Right lobe of liver (tissue), 6 donors: ENCODE results near the gene TRIM60. TPM values are rescaled to one million over a fixed set of nuclear protein-coding genes. Genes with fewer than 3 reads are reported as not detected.

Experiments
- ATAC-seq, 4 donors: fragments of 200-7000 bp; cut with Tn5 transposase; one replicate each; pipeline ENCODE4 v1.9.1; 2020; ENCODE audit warnings: mild to moderate bottlenecking in 4 of 4, moderate library complexity in 4 of 4
- DNase-seq, 3 donors: peaks; one replicate each; pipeline ENCODE4 v3.0.0-alpha.2; 2020
- H3K27ac ChIP-seq, 3 donors: fragments of 200-600 bp; one replicate each; pipeline ENCODE4 v1.8.0; 2022
- H3K27me3 ChIP-seq, 2 donors: fragments of 200-600 bp; one replicate each; pipeline ENCODE4 v1.8.0; 2022
- H3K36me3 ChIP-seq, 4 donors: fragments of 200-600 bp; sonication (generic) in 1 of 4; one replicate each; pipeline versions ENCODE4 v1.5.1 to v1.8.0; 2017 to 2022; ENCODE audit warnings: control low read depth in 1 of 4
- H3K4me1 ChIP-seq, 4 donors: fragments of 200-600 bp; sonication (generic) in 1 of 4; one replicate each; pipeline versions ENCODE4 v1.5.1 to v1.8.0; 2017 to 2022; ENCODE audit warnings: control low read depth in 1 of 4
- H3K4me3 ChIP-seq, 3 donors: fragments of 200-600 bp; one replicate each; pipeline ENCODE4 v1.8.0; 2022
- H3K9me3 ChIP-seq, 4 donors: fragments of 200-600 bp; sonication (generic) in 1 of 4; one replicate each; pipeline versions ENCODE4 v1.5.1 to v1.8.0; 2017 to 2022; ENCODE audit warnings: control low read depth in 1 of 4
- POLR2A ChIP-seq: fragments of 450-650 bp; IDR thresholded peaks from one replicate; pipeline ENCODE4 v1.6.1; 2017; ENCODE audit warnings: antibody characterized with exemption, mild to moderate bottlenecking
- WGBS: methylation state at CpG from one replicate; pipeline ENCODE4 v1.1.6; 2018; ENCODE audit warnings: low coverage, low lambda C conversion rate; ENCODE audit not compliant: insufficient coverage; ENCODE audit errors: missing lambda C conversion rate; 5-methylcytosine and 5-hydroxymethylcytosine counted together
- intact Hi-C, 2 donors: fragments of 100-400 bp; cut with DNase I; formaldehyde crosslinking; loops; one replicate each; pipeline versions ENCODE4 v1.11.2 to v1.14.1; 2022
- small RNA-seq, 2 experiments: library from RNA; depleted of rRNA; stranded (forward); fragments of <200 nt; gene quantifications; one replicate each; pipeline ENCODE3, GENCODE V24; 2016
- total RNA-seq, 6 experiments: library from RNA; depleted of rRNA in 2 of 6; stranded (reverse); fragments of >200 nt in 2 of 6; fragmentation: NEBNext Ultra II Directional in 3 of 6; extraction: Animal tissue kit (Norgen Biotek cat#: 25700) in 3 of 6; gene quantifications; one replicate each; pipeline versions ENCODE4 v1.1.0 to v1.2.4, GENCODE V29; 2016 to 2023
- TF ChIP-seq, protein P1 (sequence below), 4 donors: fragments of 200-600 bp in 3 of 4; fragments of 450-650 bp in 1 of 4; IDR thresholded peaks; one replicate each; pipeline versions ENCODE4 v1.5.1 to v1.8.0; 2016 to 2022; ENCODE audit warnings: antibody characterized with exemption in 4 of 4, mild to moderate bottlenecking in 2 of 4
- donor health status: DM: no; HTN: yes; CAD: no.
- donor health status: DM: no; HTN: no; CAD: no.
- donor health status: DM: no; HTN: no; CAD: no.
- donor health status: DM: no; HTN: yes; CAD: no.
- donor health status: DM: no; HTN: yes; CAD: no.

The TRIM60 gene
- total RNA-seq, 6 experiments from 2014 or later, result not detected

DNA sequence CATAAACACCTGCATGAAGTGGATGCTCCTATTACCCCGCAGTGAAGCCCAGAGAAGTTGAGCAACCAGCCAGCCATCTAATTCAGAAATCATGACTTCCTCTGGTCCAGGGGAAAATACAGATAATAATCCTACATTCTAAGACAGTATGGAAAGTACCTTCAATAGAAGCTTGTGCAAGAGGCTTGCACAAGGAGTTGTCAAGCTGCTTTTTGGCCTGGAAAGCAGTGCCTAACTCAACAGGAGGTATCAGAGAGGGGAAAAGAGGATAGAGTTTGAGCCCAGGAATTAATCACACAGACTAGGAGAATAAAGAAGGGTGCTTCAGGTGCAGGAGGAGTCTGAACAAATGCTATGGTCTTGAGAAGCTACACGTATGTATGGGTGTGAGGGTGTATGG, 54.1 kb downstream of the TRIM60 start:
- Histone ChIP-seq H3K36me3 (peaks cover 0 to 56% (median 18%) of the 10 kb centered on the region in 4 donors), H3K27me3 (no peaks in the 10 kb centered on the region), H3K27ac (no peak overlapping the region), H3K4me3 (no peak overlapping the region), H3K4me1 (no peaks in the 10 kb centered on the region), H3K9me3 (no peaks in the 10 kb centered on the region)
- ATAC-seq (no peak), DNase-seq (no peak)
- 100% methylated on average over 2 of the region's 2 CpGs for WGBS
- intact Hi-C loops, result no loop called here
- TF ChIP-seq POLR2A, result no peak
- TF ChIP-seq, protein P1, sequence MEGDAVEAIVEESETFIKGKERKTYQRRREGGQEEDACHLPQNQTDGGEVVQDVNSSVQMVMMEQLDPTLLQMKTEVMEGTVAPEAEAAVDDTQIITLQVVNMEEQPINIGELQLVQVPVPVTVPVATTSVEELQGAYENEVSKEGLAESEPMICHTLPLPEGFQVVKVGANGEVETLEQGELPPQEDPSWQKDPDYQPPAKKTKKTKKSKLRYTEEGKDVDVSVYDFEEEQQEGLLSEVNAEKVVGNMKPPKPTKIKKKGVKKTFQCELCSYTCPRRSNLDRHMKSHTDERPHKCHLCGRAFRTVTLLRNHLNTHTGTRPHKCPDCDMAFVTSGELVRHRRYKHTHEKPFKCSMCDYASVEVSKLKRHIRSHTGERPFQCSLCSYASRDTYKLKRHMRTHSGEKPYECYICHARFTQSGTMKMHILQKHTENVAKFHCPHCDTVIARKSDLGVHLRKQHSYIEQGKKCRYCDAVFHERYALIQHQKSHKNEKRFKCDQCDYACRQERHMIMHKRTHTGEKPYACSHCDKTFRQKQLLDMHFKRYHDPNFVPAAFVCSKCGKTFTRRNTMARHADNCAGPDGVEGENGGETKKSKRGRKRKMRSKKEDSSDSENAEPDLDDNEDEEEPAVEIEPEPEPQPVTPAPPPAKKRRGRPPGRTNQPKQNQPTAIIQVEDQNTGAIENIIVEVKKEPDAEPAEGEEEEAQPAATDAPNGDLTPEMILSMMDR (IDR thresholded peaks at IDR 0.05), result no peak

DNA sequence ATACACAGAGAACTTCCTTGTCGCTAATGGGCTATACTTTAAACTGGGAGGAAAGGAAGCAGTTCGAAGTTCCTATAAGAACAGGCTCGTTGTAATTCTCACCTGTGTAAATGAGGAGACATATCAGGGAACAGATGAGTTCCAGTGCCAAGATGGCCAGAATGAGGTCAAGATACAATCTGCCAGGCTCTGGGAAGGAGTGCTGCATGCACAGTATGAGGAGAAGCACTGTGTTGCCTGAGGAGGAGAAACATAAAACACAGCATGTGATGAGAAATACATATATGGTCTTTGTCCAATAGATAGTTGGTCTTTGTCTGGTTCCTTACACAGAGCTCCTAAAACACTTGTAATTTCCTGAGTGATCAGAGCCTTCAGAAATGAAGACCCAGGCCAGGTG, 56.6 kb downstream of the TRIM60 start:
- Histone ChIP-seq H3K4me1 (no peaks in the 10 kb centered on the region), H3K9me3 (no peaks in the 10 kb centered on the region), H3K27ac (no peak overlapping the region), H3K36me3 (peaks cover 0 to 64% (median 19%) of the 10 kb centered on the region in 4 donors), H3K27me3 (no peaks in the 10 kb centered on the region), H3K4me3 (no peak overlapping the region)
- WGBS, result 86% methylated on average over 2 of the region's 3 CpGs
- intact Hi-C loops, result no loop called here
- no peak for TF ChIP-seq POLR2A
- TF ChIP-seq, protein P1 (IDR thresholded peaks at IDR 0.05), result no peak
- ATAC-seq (no peak), DNase-seq (no peak)

Small RNAs within 50 kb of the gene (small RNA-seq; reads per million reads assigned to genes)
- gene AC106872.12, result 0 reads per million in 2 experiments

Other genes with a start within 250 kb of the TRIM60 start
- gene APELA, start 154.8 kb upstream of the TRIM60 start, total RNA-seq, result not detected
- gene TRIM61, start 54.3 kb upstream of the TRIM60 start, total RNA-seq, result under 1 TPM in 3 of 6 experiments, not detected in 3; 0.24 to 0.37 (median 0.35) TPM
- not detected for gene TRIM75, start 21.9 kb downstream of the TRIM60 start, total RNA-seq
- gene TMEM192, start 80.9 kb downstream of the TRIM60 start, total RNA-seq, result 10 to 100 TPM; 16.2 to 40.0 (median 23.3) TPM
- 10 to 100 TPM; 15.6 to 25.3 (median 20.3) TPM for gene KLHL2, start 175.6 kb downstream of the TRIM60 start, total RNA-seq